Neural cell (in vitro differentiated cells): ENCODE data around the gene ITGB4.

Experiments
- CTCF ChIP-seq: fragments of 450-650 bp; IDR thresholded peaks from 2 replicates; pipeline ENCODE4 v1.5.1; 2014; ENCODE audit warnings: antibody characterized with exemption, mild to moderate bottlenecking, moderate library complexity; ENCODE audit not compliant: poor library complexity, severe bottlenecking
- EP300 ChIP-seq: fragments of 450-650 bp; conservative IDR thresholded peaks from 2 replicates; pipeline ENCODE4 v1.6.1; 2014; ENCODE audit warnings: antibody characterized with exemption, mild to moderate bottlenecking, moderate library complexity; ENCODE audit not compliant: poor library complexity, severe bottlenecking
- EZH2 ChIP-seq: fragments of 200-600, 300-800 bp; shearing (Covaris generic), sonication (generic); IDR thresholded peaks from 2 replicates; pipeline ENCODE4 v1.6.1; 2014; ENCODE audit warnings: antibody characterized with exemption, low read length, borderline replicate concordance, mild to moderate bottlenecking; ENCODE audit not compliant: insufficient read depth, poor library complexity, severe bottlenecking
- POLR2AphosphoS5 ChIP-seq: IDR thresholded peaks from 2 replicates; pipeline ENCODE4 v1.6.1; 2012
- RAD21 ChIP-seq: fragments of 450-650 bp; conservative IDR thresholded peaks from 2 replicates; pipeline ENCODE4 v1.6.1; 2014; ENCODE audit warnings: antibody characterized with exemption, mild to moderate bottlenecking, moderate library complexity
- REST ChIP-seq: IDR thresholded peaks from 2 replicates; pipeline ENCODE4 v1.6.1; 2012; ENCODE audit warnings: borderline replicate concordance
- SMC3 ChIP-seq: fragments of 450-650 bp; conservative IDR thresholded peaks from 2 replicates; pipeline ENCODE4 v1.6.1; 2014; ENCODE audit warnings: antibody characterized with exemption, mild to moderate bottlenecking, moderate library complexity; ENCODE audit not compliant: poor library complexity
- TAF1 ChIP-seq: IDR thresholded peaks from 2 replicates; pipeline ENCODE4 v1.6.1; 2012; ENCODE audit warnings: low read depth

GRCh38 chr17:75719732-75720131 is 1.5 kb upstream of the ITGB4 start:
- TF ChIP-seq REST = no peak
- no peak for TF ChIP-seq EP300
- TF ChIP-seq POLR2AphosphoS5 = no peak
- TF ChIP-seq CTCF = no peak
- no peak for TF ChIP-seq TAF1
- no peak for TF ChIP-seq SMC3
- TF ChIP-seq EZH2 = no peak
- no peak for TF ChIP-seq RAD21
